HEK293 (cell line): ENCODE results near the gene TOP2A.

Experiments
- CTCF ChIA-PET: fragments of 350-600 bp; formaldehyde crosslinking; extraction: SDS; loops from one replicate; lab custom pipeline; 2021; ENCODE audit warnings: antibody characterized with exemption; lab: Yijun Ruan, JAX
- POLR2A ChIA-PET: fragments of 300-600 bp; formaldehyde crosslinking; extraction: SDS; loops from one replicate; lab custom pipeline; 2020; ENCODE audit warnings: antibody characterized with exemption, inconsistent platforms; lab: Yijun Ruan, JAX
- H3K27ac ChIP-seq: fragments of 200-500 bp; sonication (Bioruptor generic); 2 replicates; pipeline ENCODE4 v1.5.1; 2014; ENCODE audit warnings: low read depth, low read length, control low read depth, inconsistent platforms; ENCODE audit errors: extremely low read depth
- H3K36me3 ChIP-seq, 2 experiments: fragments of 200-500 bp in 1 of 2; sonication (Bioruptor generic) in 1 of 2; 1 replicate in 1 of 2; 2 replicates in 1 of 2; pipeline ENCODE4 v1.5.1; 2014 to 2017; ENCODE audit warnings: inconsistent platforms in 2 of 2, low read length in 2 of 2; ENCODE audit not compliant: control insufficient read depth in 2 of 2, insufficient read depth in 1 of 2
- H3K4me1 ChIP-seq: fragments of 200-500 bp; sonication (Bioruptor generic); 2 replicates; pipeline ENCODE4 v1.5.1; 2014; ENCODE audit warnings: mild to moderate bottlenecking, low read length, inconsistent platforms; ENCODE audit not compliant: control insufficient read depth, insufficient read depth
- H3K4me3 ChIP-seq: 2 replicates; pipeline ENCODE4 v1.5.1; 2011; ENCODE audit warnings: low read depth, mild to moderate bottlenecking, control low read depth, low read length, moderate library complexity
- H3K9me3 ChIP-seq: fragments of 200-500 bp; sonication (Bioruptor generic); 2 replicates; pipeline ENCODE4 v1.5.1; 2014; ENCODE audit warnings: low read depth, low read length, inconsistent platforms; ENCODE audit not compliant: control insufficient read depth, insufficient read depth
- GLI2 ChIP-seq: fragments of 450-650 bp; formaldehyde crosslinking; IDR thresholded peaks from 2 replicates; pipeline ENCODE4; 2017; ENCODE audit warnings: missing biosample characterization, missing genetic modification characterization, low read depth, borderline replicate concordance
- SCRT1 ChIP-seq: fragments of 450-650 bp; formaldehyde crosslinking; IDR thresholded peaks from 2 replicates; pipeline ENCODE4 v1.5.1; 2016; ENCODE audit warnings: missing biosample characterization, missing genetic modification characterization, borderline replicate concordance
- SETDB1 ChIP-seq: IDR thresholded peaks from one replicate; pipeline ENCODE4 v1.6.1; 2017; ENCODE audit warnings: mild to moderate bottlenecking, low read length, moderate library complexity, mixed read lengths; ENCODE audit not compliant: insufficient read length
- ZBTB21 ChIP-seq: fragments of 450-650 bp; formaldehyde crosslinking; IDR thresholded peaks from 2 replicates; pipeline ENCODE4 v1.5.1; 2017; ENCODE audit warnings: missing biosample characterization, missing genetic modification characterization
- ZNF138 ChIP-seq: fragments of 450-650 bp; formaldehyde crosslinking; IDR thresholded peaks from 2 replicates; pipeline ENCODE4 v1.5.1; 2016; ENCODE audit warnings: missing biosample characterization, missing genetic modification characterization, borderline replicate concordance
- ZNF157 ChIP-seq: fragments of 450-650 bp; formaldehyde crosslinking; IDR thresholded peaks from 2 replicates; pipeline ENCODE4 v1.5.1; 2016; ENCODE audit warnings: missing biosample characterization, missing genetic modification characterization
- ZNF391 ChIP-seq: fragments of 450-650 bp; formaldehyde crosslinking; IDR thresholded peaks from 2 replicates; pipeline ENCODE4 v1.5.1; 2016; ENCODE audit warnings: low read depth, missing biosample characterization, missing genetic modification characterization, borderline replicate concordance
- ZNF501 ChIP-seq: fragments of 450-650 bp; formaldehyde crosslinking; IDR thresholded peaks from 2 replicates; pipeline ENCODE4 v1.5.1; 2016; ENCODE audit warnings: missing biosample characterization, missing genetic modification characterization
- ZNF560 ChIP-seq: fragments of 450-650 bp; formaldehyde crosslinking; IDR thresholded peaks from 2 replicates; pipeline ENCODE4 v1.5.1; 2017; ENCODE audit warnings: missing biosample characterization, missing genetic modification characterization, borderline replicate concordance
- ZXDB ChIP-seq: fragments of 450-650 bp; formaldehyde crosslinking; IDR thresholded peaks from 2 replicates; pipeline ENCODE4 v1.5.1; 2016; ENCODE audit warnings: missing biosample characterization, missing genetic modification characterization
- TF ChIP-seq, protein P1 (sequence below): fragments of 450-650 bp; formaldehyde crosslinking; IDR thresholded peaks from 2 replicates; pipeline ENCODE4 v1.5.1; 2016; ENCODE audit warnings: missing biosample characterization, missing genetic modification characterization
- TF ChIP-seq, protein P2 (sequence below): fragments of 450-650 bp; IDR thresholded peaks from 2 replicates; pipeline ENCODE4 v1.5.1; 2018; ENCODE audit warnings: missing biosample characterization, mild to moderate bottlenecking, missing genetic modification characterization
- TF ChIP-seq, protein P3 (sequence below): fragments of 450-650 bp; formaldehyde crosslinking; IDR thresholded peaks from 2 replicates; pipeline ENCODE4 v1.5.1; 2016; ENCODE audit warnings: missing biosample characterization, missing genetic modification characterization
- TF ChIP-seq, protein P4 (sequence below): fragments of 450-650 bp; formaldehyde crosslinking; IDR thresholded peaks from 2 replicates; pipeline ENCODE4 v1.5.1; 2016; ENCODE audit warnings: missing biosample characterization, missing genetic modification characterization
- TF ChIP-seq, protein P5 (sequence below): fragments of 450-650 bp; formaldehyde crosslinking; IDR thresholded peaks from 2 replicates; pipeline ENCODE4 v1.5.1; 2016; ENCODE audit warnings: missing biosample characterization, missing genetic modification characterization

TOP2A gene

DNA sequence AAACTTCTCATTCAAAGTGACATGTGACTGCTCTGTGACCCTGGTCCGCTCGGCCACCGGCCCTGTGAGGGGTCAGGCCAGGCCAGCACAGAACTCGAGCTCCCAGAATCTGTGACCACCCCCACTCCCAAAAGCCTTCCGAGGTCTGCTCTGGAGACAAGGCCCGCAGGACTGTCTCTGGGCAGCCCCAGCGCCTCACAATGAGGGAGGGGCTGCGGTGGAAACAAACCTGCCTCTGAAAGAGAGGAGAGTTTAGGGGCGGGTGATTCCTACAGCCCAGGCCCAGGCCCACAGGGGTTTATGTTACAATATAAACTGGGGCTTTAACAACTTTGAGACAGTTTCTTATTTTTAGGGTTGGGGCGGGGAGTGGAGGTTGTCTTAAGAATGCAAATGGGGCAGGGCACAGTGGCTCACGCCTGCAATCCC is 45.4 kb upstream of the TOP2A start:
- TF ChIP-seq GLI2 (tag by site-specific recombination) (no peak), ZNF560 (tag by site-specific recombination) (no peak), ZNF501 (tag by site-specific recombination) (no peak), ZNF391 (tag by site-specific recombination) (no peak), SCRT1 (tag by site-specific recombination) (no peak), ZNF157 (tag by site-specific recombination) (no peak), SETDB1 (no peak), ZXDB (no peak), ZBTB21 (no peak), ZNF138 (tag by site-specific recombination) (no peak)
- TF ChIP-seq, protein P1, sequence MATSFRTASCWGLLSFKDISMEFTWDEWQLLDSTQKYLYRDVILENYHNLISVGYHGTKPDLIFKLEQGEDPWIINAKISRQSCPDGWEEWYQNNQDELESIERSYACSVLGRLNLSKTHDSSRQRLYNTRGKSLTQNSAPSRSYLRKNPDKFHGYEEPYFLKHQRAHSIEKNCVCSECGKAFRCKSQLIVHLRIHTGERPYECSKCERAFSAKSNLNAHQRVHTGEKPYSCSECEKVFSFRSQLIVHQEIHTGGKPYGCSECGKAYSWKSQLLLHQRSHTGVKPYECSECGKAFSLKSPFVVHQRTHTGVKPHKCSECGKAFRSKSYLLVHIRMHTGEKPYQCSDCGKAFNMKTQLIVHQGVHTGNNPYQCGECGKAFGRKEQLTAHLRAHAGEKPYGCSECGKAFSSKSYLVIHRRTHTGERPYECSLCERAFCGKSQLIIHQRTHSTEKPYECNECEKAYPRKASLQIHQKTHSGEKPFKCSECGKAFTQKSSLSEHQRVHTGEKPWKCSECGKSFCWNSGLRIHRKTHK (tag by site-specific recombination): no peak
- TF ChIP-seq, protein P2, sequence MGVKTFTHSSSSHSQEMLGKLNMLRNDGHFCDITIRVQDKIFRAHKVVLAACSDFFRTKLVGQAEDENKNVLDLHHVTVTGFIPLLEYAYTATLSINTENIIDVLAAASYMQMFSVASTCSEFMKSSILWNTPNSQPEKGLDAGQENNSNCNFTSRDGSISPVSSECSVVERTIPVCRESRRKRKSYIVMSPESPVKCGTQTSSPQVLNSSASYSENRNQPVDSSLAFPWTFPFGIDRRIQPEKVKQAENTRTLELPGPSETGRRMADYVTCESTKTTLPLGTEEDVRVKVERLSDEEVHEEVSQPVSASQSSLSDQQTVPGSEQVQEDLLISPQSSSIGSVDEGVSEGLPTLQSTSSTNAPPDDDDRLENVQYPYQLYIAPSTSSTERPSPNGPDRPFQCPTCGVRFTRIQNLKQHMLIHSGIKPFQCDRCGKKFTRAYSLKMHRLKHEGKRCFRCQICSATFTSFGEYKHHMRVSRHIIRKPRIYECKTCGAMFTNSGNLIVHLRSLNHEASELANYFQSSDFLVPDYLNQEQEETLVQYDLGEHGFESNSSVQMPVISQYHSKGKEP (tag by site-specific recombination): no peak
- TF ChIP-seq, protein P3, sequence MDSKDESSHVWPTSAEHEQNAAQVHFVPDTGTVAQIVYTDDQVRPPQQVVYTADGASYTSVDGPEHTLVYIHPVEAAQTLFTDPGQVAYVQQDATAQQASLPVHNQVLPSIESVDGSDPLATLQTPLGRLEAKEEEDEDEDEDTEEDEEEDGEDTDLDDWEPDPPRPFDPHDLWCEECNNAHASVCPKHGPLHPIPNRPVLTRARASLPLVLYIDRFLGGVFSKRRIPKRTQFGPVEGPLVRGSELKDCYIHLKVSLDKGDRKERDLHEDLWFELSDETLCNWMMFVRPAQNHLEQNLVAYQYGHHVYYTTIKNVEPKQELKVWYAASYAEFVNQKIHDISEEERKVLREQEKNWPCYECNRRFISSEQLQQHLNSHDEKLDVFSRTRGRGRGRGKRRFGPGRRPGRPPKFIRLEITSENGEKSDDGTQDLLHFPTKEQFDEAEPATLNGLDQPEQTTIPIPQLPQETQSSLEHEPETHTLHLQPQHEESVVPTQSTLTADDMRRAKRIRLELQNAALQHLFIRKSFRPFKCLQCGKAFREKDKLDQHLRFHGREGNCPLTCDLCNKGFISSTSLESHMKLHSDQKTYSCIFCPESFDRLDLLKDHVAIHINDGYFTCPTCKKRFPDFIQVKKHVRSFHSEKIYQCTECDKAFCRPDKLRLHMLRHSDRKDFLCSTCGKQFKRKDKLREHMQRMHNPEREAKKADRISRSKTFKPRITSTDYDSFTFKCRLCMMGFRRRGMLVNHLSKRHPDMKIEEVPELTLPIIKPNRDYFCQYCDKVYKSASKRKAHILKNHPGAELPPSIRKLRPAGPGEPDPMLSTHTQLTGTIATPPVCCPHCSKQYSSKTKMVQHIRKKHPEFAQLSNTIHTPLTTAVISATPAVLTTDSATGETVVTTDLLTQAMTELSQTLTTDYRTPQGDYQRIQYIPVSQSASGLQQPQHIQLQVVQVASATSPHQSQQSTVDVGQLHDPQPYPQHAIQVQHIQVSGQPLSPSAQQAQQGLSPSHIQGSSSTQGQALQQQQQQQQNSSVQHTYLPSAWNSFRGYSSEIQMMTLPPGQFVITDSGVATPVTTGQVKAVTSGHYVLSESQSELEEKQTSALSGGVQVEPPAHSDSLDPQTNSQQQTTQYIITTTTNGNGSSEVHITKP: no peak
- TF ChIP-seq, protein P4, sequence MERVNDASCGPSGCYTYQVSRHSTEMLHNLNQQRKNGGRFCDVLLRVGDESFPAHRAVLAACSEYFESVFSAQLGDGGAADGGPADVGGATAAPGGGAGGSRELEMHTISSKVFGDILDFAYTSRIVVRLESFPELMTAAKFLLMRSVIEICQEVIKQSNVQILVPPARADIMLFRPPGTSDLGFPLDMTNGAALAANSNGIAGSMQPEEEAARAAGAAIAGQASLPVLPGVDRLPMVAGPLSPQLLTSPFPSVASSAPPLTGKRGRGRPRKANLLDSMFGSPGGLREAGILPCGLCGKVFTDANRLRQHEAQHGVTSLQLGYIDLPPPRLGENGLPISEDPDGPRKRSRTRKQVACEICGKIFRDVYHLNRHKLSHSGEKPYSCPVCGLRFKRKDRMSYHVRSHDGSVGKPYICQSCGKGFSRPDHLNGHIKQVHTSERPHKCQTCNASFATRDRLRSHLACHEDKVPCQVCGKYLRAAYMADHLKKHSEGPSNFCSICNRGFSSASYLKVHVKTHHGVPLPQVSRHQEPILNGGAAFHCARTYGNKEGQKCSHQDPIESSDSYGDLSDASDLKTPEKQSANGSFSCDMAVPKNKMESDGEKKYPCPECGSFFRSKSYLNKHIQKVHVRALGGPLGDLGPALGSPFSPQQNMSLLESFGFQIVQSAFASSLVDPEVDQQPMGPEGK (tag by site-specific recombination): no peak
- TF ChIP-seq, protein P5, sequence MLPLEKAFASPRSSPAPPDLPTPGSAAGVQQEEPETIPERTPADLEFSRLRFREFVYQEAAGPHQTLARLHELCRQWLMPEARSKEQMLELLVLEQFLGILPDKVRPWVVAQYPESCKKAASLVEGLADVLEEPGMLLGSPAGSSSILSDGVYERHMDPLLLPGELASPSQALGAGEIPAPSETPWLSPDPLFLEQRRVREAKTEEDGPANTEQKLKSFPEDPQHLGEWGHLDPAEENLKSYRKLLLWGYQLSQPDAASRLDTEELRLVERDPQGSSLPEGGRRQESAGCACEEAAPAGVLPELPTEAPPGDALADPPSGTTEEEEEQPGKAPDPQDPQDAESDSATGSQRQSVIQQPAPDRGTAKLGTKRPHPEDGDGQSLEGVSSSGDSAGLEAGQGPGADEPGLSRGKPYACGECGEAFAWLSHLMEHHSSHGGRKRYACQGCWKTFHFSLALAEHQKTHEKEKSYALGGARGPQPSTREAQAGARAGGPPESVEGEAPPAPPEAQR (tag by site-specific recombination): no peak
- H3K4me1 ChIP-seq: peaks cover 5% of the 10 kb centered on the region; the same call in 1 of the 2 replicates
- H3K27ac ChIP-seq: no peak overlapping the region
- no peaks in the 10 kb centered on the region for H3K36me3 ChIP-seq
- ChIA-PET CTCF (interaction anchor here (0.7 to 3.6 kb wide), 3 partner anchors 13 to 109 kb away, joined by 3 to 28 read pairs (median 12); no protein-coding TSS in a partner anchor), POLR2A (no interaction called here)
- H3K9me3 ChIP-seq: no peaks in the 10 kb centered on the region
- H3K4me3 ChIP-seq: no peak overlapping the region
